ENCODE measurements around the gene FRG2B. TPM values are rescaled to one million over a fixed set of nuclear protein-coding genes. Genes with fewer than 3 reads are reported as not detected.
"Not testable (repeated sequence)": the region's sequence is repeated elsewhere in the genome, so short reads cannot be mapped to it uniquely, and the experiment has no call there.

FRG2B gene
- total RNA-seq, 6 experiments from 2014 or later, result not detected

- no peaks in the 10 kb centered on the region for H3K9me3 Mint-ChIP-seq
- no peaks in the 10 kb centered on the region for H3K36me3 Mint-ChIP-seq (ENCODE audit: low read depth)
- H3K27ac Mint-ChIP-seq, result no peak overlapping the region
- H3K4me1 Mint-ChIP-seq (ENCODE audit: low read depth), result no peaks in the 10 kb centered on the region
- DNase-seq, result no peak
- TF ChIP-seq CTCF (IDR thresholded peaks at IDR 0.05), result no peak
- H3K27me3 Mint-ChIP-seq (ENCODE audit: insufficient read depth), result peaks cover 16% of the 10 kb centered on the region
- H3K4me3 Mint-ChIP-seq, result no peak overlapping the region
These were observed 33.9 kb downstream of the FRG2B start for GRCh38 chr10:133592716-133593115.

DNA sequence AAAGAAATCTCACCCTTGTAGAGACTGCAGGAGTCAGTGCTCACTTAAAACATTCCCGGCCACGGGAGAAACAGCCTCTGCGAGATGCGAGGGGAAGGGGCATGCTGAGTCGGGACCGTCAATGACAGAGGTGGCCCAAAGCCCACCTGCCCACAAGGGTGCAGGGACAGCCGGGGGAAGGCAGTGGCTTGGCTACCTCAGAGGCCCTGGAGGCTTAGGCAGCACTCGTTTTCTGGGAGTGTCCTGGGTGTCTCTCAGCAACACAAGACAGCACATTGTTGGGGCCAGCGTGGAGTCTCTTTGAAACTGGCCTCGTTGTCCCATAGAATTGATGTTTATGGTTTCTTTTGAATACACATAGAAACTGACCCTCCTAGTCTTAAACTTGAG is 35.6 kb downstream of the FRG2B start:
- H3K36me3 Mint-ChIP-seq (ENCODE audit: low read depth), result no peaks in the 10 kb centered on the region
- no peak overlapping the region for H3K27ac Mint-ChIP-seq
- DNase-seq, result no peak
- TF ChIP-seq CTCF (IDR thresholded peaks at IDR 0.05), result no peak
- no peaks in the 10 kb centered on the region for H3K9me3 Mint-ChIP-seq
- H3K4me1 Mint-ChIP-seq (ENCODE audit: low read depth), result no peaks in the 10 kb centered on the region
- no peak overlapping the region for H3K4me3 Mint-ChIP-seq
- peaks cover 16% of the 10 kb centered on the region for H3K27me3 Mint-ChIP-seq (ENCODE audit: insufficient read depth)

DNA sequence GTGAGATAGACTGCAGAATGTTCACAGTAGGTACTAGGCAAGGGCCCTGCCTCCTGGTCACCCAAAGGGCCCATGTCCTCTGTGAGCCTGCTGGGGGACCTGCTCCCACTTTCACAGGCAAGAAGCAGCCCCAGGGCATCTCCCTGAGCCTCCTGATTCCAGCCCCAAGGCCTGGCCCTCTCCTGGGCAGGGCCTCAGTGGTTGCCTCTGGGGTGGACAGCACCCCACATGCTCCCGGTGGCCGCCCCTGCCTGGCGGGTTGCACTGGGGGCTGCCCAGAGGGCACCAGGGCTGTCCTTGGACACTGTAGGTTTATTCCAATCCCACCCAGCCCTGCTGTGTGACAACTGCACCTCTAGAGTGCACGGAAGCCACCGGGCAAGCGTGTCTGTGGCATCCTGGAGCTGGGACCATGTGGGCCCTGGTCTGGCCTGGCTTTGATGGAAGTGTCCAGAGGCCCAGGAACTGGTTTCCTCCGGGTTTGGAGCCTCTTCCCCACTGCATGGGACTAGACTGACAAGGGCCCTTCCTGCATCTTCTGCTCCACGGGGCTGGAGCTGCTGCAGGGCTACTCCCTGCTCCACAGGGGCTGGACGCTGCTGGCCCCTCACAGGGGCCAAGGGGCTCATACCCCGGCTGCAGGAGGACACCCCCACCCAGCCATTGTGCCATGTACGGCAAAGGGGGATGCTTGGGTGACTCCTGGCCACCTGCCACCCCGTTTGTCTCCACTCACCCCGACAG is 36.2 kb downstream of the FRG2B start:
- no peak overlapping the region for H3K4me3 Mint-ChIP-seq
- H3K27me3 Mint-ChIP-seq (ENCODE audit: insufficient read depth), result peaks cover 16% of the 10 kb centered on the region
- H3K4me1 Mint-ChIP-seq (ENCODE audit: low read depth), result no peaks in the 10 kb centered on the region
- no peaks in the 10 kb centered on the region for H3K9me3 Mint-ChIP-seq
- no peak for TF ChIP-seq CTCF (IDR thresholded peaks at IDR 0.05)
- H3K27ac Mint-ChIP-seq, result no peak overlapping the region
- DNase-seq, result no peak
- H3K36me3 Mint-ChIP-seq (ENCODE audit: low read depth), result no peaks in the 10 kb centered on the region

- not testable (repeated sequence) for H3K27ac Mint-ChIP-seq; DNase-seq; H3K4me3 Mint-ChIP-seq; H3K4me1 Mint-ChIP-seq (ENCODE audit: low read depth); H3K27me3 Mint-ChIP-seq (ENCODE audit: insufficient read depth); H3K36me3 Mint-ChIP-seq (ENCODE audit: low read depth)
- peaks cover 12% of the 10 kb centered on the region for H3K9me3 Mint-ChIP-seq
These were observed 49.6 kb downstream of the FRG2B start for GRCh38 chr10:133577037-133577436.

Other genes with a start within 250 kb of the FRG2B start
- 1 to 10 TPM; 2.4 to 4.9 (median 3.6) TPM for gene PAOX, start 247.5 kb downstream of the FRG2B start, total RNA-seq (2021; fragmentation: NEBNext Ultra II Directional; extraction: Animal tissue kit (Norgen Biotek cat#: 25700))
- 10 to 100 TPM; 23.7 to 33.0 (median 26.6) TPM for gene MTG1, start 232.6 kb downstream of the FRG2B start, total RNA-seq (2021; fragmentation: NEBNext Ultra II Directional; extraction: Animal tissue kit (Norgen Biotek cat#: 25700))
- gene SPRN, start 202.2 kb downstream of the FRG2B start, total RNA-seq (2021; fragmentation: NEBNext Ultra II Directional; extraction: Animal tissue kit (Norgen Biotek cat#: 25700)), result 1 to 10 TPM in 2 of 6 experiments, under 1 TPM in 4; 0.31 to 2.9 (median 0.40) TPM
- 1 to 10 TPM in 3 of 6 experiments, under 1 TPM in 3; 0.59 to 1.3 (median 1.0) TPM for gene SCART1, start 172.8 kb downstream of the FRG2B start, total RNA-seq (2021; fragmentation: NEBNext Ultra II Directional; extraction: Animal tissue kit (Norgen Biotek cat#: 25700))
- 1 to 10 TPM in 2 of 6 experiments, under 1 TPM in 4; 0.45 to 1.3 (median 0.83) TPM for gene CYP2E1, start 99.4 kb downstream of the FRG2B start, total RNA-seq (2021; fragmentation: NEBNext Ultra II Directional; extraction: Animal tissue kit (Norgen Biotek cat#: 25700))
- not detected for gene SYCE1, start 61.2 kb downstream of the FRG2B start, total RNA-seq (2021; fragmentation: NEBNext Ultra II Directional; extraction: Animal tissue kit (Norgen Biotek cat#: 25700))

All from HFFc6 (cell line).